Mucosa of descending colon (tissue), 3 donors: ENCODE data around the gene NFASC. TPM values are rescaled to one million over a fixed set of nuclear protein-coding genes. Genes with fewer than 3 reads are reported as not detected.
A peak's percentile ranks its signal among the peaks of the same experiment; 100 is the strongest.

Experiments used
- ATAC-seq: fragments of 200-7000 bp; cut with Tn5 transposase; one replicate; pipeline ENCODE4 v1.9.1; 2020; ENCODE audit warnings: mild to moderate bottlenecking, moderate library complexity
- DNase-seq, 3 donors: peaks; one replicate each; pipeline ENCODE4 v3.0.0-alpha.2; 2020
- H3K36me3 ChIP-seq: fragments of 200-600 bp; one replicate; pipeline ENCODE4 v1.8.0; 2021; ENCODE audit warnings: low read depth, mild to moderate bottlenecking
- H3K4me1 ChIP-seq: fragments of 200-600 bp; one replicate; pipeline ENCODE4 v1.8.0; 2021; ENCODE audit warnings: low read depth, mild to moderate bottlenecking
- H3K4me3 ChIP-seq: fragments of 200-600 bp; one replicate; pipeline ENCODE4 v1.8.0; 2021; ENCODE audit warnings: mild to moderate bottlenecking
- H3K9me3 ChIP-seq: fragments of 200-600 bp; one replicate; pipeline ENCODE4 v1.8.0; 2021; ENCODE audit warnings: mild to moderate bottlenecking
- CTCF ChIP-seq: fragments of 200-600 bp; IDR thresholded peaks from one replicate; pipeline ENCODE4 v1.8.0; 2022; ENCODE audit warnings: antibody characterized with exemption, mild to moderate bottlenecking
- intact Hi-C, 2 donors: fragments of 100-400 bp; cut with DNase I in 1 of 2; cut with micrococcal nuclease in 1 of 2; formaldehyde crosslinking; loops; one replicate each; pipeline versions ENCODE4 v1.11.0 to v1.11.1; 2022; cut with DNase I, micrococcal nuclease
- total RNA-seq, 3 donors: library from RNA; stranded (reverse); fragmentation: NEBNext Ultra II Directional in 2 of 3; extraction: Animal tissue kit (Norgen Biotek cat#: 25700) in 2 of 3; gene quantifications; one replicate each; pipeline versions ENCODE4 v1.2.1 to v1.2.4, GENCODE V29; 2021 to 2023
- donor health status: DM: no; HTN: no; CAD: no; lungs with moderate emphysema.
- donor health status: DM: no; HTN: no; CAD: no.
- donor health status: DM: no; HTN: yes; CAD: no.

NFASC gene
- total RNA-seq, 3 donors from 2014 or later, result 12.3 to 27.6 (median 22.7) TPM

- no peak for TF ChIP-seq CTCF
- Histone ChIP-seq H3K4me3 (no peak overlapping the region), H3K36me3 (no peaks in the 10 kb centered on the region), H3K9me3 (no peaks in the 10 kb centered on the region), H3K4me1 (no peaks in the 10 kb centered on the region)
- DNase-seq (no peak), ATAC-seq (no peak)
- intact Hi-C loops, result loop anchor here in 1 of 2 donors (10.0 kb wide), 1 partner anchor 282 kb away; no protein-coding TSS in a partner anchor
These were observed 101.8 kb downstream of the NFASC start for GRCh38 chr1:204972426-204972825.

GRCh38 chr1:204973449-204973848 is 102.8 kb downstream of the NFASC start:
- Histone ChIP-seq H3K4me3 (no peak overlapping the region), H3K9me3 (no peaks in the 10 kb centered on the region), H3K36me3 (no peaks in the 10 kb centered on the region), H3K4me1 (no peaks in the 10 kb centered on the region)
- no peak for ATAC-seq
- no peak for TF ChIP-seq CTCF
- intact Hi-C loops, result loop anchor here in 1 of 2 donors (10.0 kb wide), 1 partner anchor 281 kb away; no protein-coding TSS in a partner anchor
- DNase-seq, result no peak

- intact Hi-C loops, result loop anchor here in 1 of 2 donors (10.0 kb wide), 1 partner anchor 280 kb away; no protein-coding TSS in a partner anchor
- no peak for DNase-seq
- no peak for ATAC-seq
- no peaks in the 10 kb centered on the region for H3K4me1 ChIP-seq
- no peak for TF ChIP-seq CTCF
- no peaks in the 10 kb centered on the region for H3K36me3 ChIP-seq
- no peaks in the 10 kb centered on the region for H3K9me3 ChIP-seq
- H3K4me3 ChIP-seq, result no peak overlapping the region
These were observed 103.7 kb downstream of the NFASC start for GRCh38 chr1:204974327-204974726.

GRCh38 chr1:204975021-204975420 is 104.4 kb downstream of the NFASC start:
- DNase-seq (no peak), ATAC-seq (no peak)
- Histone ChIP-seq H3K36me3 (no peaks in the 10 kb centered on the region), H3K9me3 (no peaks in the 10 kb centered on the region), H3K4me3 (no peak overlapping the region), H3K4me1 (no peaks in the 10 kb centered on the region)
- no peak for TF ChIP-seq CTCF
- intact Hi-C loops, result loop anchor here in 1 of 2 donors (10.0 kb wide), 1 partner anchor 280 kb away; no protein-coding TSS in a partner anchor

GRCh38 chr1:204975568-204976235 is 105.0 kb downstream of the NFASC start:
- no peaks in the 10 kb centered on the region for H3K36me3 ChIP-seq
- peak; percentile 66 for TF ChIP-seq CTCF
- no peak overlapping the region for H3K4me3 ChIP-seq
- intact Hi-C loops, result loop anchor here in 1 of 2 donors (10.0 kb wide), 1 partner anchor 279 kb away; no protein-coding TSS in a partner anchor
- ATAC-seq, result peak; percentile 76
- DNase-seq, result peak in 2 of 3 donors; percentile 36 to 76
- no peaks in the 10 kb centered on the region for H3K9me3 ChIP-seq
- H3K4me1 ChIP-seq, result no peaks in the 10 kb centered on the region
